ENCODE measurements around the gene RLF. TPM values are rescaled to one million over a fixed set of nuclear protein-coding genes. Genes with fewer than 3 reads are reported as not detected.

RLF gene
- total and polyA plus RNA-seq, 10 of the 15 experiments (the other 5 are each of a cell fraction or from before 2014, with no cell fraction given) = 2.0 to 19.8 (median 8.7) TPM

DNA sequence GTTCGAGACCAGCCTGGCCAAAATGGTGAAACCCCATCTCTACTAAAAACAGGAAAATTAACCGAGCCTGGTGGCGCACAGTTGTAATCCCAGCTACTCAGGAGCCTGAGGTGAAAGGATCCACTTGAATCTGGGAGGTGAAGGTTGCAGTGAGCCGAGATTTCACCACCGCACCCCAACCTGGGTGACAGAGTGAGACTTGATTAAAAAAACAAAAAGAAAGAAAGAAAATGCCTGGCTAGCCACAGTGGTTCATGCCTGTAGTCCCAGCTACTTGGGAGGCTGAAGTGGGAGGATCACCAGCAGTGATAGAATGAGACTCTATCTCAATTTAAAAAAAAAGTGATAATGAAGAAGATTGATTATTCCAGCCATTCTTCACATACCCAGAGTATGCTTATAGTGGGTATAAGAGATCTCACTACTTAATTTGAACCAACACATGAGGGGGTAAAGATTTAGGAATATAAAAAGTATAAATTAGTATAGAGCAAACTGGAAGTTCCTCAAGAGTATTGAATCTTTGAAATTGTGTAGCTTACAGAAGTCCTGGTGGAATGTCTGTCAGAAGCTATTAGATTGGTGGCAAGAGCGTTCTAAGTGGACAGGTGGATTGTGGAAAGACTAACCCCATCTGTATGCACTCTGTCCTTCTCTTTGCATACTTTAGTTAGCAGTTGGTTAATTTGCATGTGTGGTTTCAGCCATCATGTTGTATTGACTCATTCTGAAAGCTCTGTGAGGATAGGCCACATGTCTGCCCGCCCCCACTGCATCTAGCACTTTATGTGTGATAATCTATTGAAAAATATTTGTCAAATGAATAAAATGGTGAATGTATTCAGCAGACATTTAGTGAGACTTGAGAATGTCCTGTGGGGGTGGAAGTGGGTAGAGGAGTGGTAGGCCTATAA is 25.0 kb downstream of the RLF start (continued):
- peak; percentile 79 for TF ChIP-seq CHD2 (IDR thresholded peaks at IDR 0.05; ENCODE audit: borderline replicate concordance, low read depth, low read length)
- peak; percentile 73; the same call in 1 of the 2 replicates for TF ChIP-seq ZBED1 (IDR thresholded peaks at IDR 0.05; ENCODE audit: borderline replicate concordance)
- TF ChIP-seq FOXM1 (IDR thresholded peaks at IDR 0.05; ENCODE audit: low read depth, low read length) = peak; percentile 74; the same call in 1 of the 2 replicates
- peak; percentile 77; the same call in 1 of the 2 replicates for TF ChIP-seq CBFB (IDR thresholded peaks at IDR 0.05; ENCODE audit: low read depth)
- no peak for TF ChIP-seq SMAD1 (IDR thresholded peaks at IDR 0.05; ENCODE audit: low read depth, partially characterized antibody)
- TF ChIP-seq GABPA (IDR thresholded peaks at IDR 0.05; ENCODE audit: low read depth) = 0 out of 2 replicates have a peak, but pooled peaks have one; percentile 12
- TF ChIP-seq SMC3 (IDR thresholded peaks at IDR 0.05; ENCODE audit: borderline replicate concordance, low read length) = peak; percentile 17; the same call in 1 of the 2 replicates
- TF ChIP-seq, protein P1, sequence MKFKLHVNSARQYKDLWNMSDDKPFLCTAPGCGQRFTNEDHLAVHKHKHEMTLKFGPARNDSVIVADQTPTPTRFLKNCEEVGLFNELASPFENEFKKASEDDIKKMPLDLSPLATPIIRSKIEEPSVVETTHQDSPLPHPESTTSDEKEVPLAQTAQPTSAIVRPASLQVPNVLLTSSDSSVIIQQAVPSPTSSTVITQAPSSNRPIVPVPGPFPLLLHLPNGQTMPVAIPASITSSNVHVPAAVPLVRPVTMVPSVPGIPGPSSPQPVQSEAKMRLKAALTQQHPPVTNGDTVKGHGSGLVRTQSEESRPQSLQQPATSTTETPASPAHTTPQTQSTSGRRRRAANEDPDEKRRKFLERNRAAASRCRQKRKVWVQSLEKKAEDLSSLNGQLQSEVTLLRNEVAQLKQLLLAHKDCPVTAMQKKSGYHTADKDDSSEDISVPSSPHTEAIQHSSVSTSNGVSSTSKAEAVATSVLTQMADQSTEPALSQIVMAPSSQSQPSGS (IDR thresholded peaks at IDR 0.05; ENCODE audit: low read length) = peak; percentile 68; the same call in 1 of the 2 replicates
- peak in 1 of 2 experiments; percentile 37; a peak in 1 of 4 replicates for TF ChIP-seq ETV6 (conservative IDR thresholded peaks at IDR 0.05 in 1 of 2, IDR thresholded peaks at IDR 0.05 in 1 of 2; ENCODE audit: borderline replicate concordance in 1 of 2, low read depth in 1 of 2)
- TF ChIP-seq, protein P2, sequence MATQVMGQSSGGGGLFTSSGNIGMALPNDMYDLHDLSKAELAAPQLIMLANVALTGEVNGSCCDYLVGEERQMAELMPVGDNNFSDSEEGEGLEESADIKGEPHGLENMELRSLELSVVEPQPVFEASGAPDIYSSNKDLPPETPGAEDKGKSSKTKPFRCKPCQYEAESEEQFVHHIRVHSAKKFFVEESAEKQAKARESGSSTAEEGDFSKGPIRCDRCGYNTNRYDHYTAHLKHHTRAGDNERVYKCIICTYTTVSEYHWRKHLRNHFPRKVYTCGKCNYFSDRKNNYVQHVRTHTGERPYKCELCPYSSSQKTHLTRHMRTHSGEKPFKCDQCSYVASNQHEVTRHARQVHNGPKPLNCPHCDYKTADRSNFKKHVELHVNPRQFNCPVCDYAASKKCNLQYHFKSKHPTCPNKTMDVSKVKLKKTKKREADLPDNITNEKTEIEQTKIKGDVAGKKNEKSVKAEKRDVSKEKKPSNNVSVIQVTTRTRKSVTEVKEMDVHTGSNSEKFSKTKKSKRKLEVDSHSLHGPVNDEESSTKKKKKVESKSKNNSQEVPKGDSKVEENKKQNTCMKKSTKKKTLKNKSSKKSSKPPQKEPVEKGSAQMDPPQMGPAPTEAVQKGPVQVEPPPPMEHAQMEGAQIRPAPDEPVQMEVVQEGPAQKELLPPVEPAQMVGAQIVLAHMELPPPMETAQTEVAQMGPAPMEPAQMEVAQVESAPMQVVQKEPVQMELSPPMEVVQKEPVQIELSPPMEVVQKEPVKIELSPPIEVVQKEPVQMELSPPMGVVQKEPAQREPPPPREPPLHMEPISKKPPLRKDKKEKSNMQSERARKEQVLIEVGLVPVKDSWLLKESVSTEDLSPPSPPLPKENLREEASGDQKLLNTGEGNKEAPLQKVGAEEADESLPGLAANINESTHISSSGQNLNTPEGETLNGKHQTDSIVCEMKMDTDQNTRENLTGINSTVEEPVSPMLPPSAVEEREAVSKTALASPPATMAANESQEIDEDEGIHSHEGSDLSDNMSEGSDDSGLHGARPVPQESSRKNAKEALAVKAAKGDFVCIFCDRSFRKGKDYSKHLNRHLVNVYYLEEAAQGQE (IDR thresholded peaks at IDR 0.05; ENCODE audit: low read depth, low read length) = no peak
- TF ChIP-seq RB1 (IDR thresholded peaks at IDR 0.05; ENCODE audit: borderline replicate concordance) = no peak
- peak; percentile 25 for TF ChIP-seq RELA (IDR thresholded peaks at IDR 0.05; ENCODE audit: borderline replicate concordance, partially characterized antibody)
- peak in 1 of 2 experiments; percentile 68; a peak in 1 of 3 replicates for TF ChIP-seq EGR1 (IDR thresholded peaks at IDR 0.05; ENCODE audit: borderline replicate concordance in 1 of 2, low read depth in 2 of 2, low read length in 2 of 2)
- no peak for TF ChIP-seq SMARCA5 (IDR thresholded peaks at IDR 0.05)
- 0 out of 2 replicates have a peak, but pooled peaks have one; percentile 22 for TF ChIP-seq NFYB (IDR thresholded peaks at IDR 0.05; ENCODE audit: insufficient read depth, low read depth, low read length)
- TF ChIP-seq, protein P3, sequence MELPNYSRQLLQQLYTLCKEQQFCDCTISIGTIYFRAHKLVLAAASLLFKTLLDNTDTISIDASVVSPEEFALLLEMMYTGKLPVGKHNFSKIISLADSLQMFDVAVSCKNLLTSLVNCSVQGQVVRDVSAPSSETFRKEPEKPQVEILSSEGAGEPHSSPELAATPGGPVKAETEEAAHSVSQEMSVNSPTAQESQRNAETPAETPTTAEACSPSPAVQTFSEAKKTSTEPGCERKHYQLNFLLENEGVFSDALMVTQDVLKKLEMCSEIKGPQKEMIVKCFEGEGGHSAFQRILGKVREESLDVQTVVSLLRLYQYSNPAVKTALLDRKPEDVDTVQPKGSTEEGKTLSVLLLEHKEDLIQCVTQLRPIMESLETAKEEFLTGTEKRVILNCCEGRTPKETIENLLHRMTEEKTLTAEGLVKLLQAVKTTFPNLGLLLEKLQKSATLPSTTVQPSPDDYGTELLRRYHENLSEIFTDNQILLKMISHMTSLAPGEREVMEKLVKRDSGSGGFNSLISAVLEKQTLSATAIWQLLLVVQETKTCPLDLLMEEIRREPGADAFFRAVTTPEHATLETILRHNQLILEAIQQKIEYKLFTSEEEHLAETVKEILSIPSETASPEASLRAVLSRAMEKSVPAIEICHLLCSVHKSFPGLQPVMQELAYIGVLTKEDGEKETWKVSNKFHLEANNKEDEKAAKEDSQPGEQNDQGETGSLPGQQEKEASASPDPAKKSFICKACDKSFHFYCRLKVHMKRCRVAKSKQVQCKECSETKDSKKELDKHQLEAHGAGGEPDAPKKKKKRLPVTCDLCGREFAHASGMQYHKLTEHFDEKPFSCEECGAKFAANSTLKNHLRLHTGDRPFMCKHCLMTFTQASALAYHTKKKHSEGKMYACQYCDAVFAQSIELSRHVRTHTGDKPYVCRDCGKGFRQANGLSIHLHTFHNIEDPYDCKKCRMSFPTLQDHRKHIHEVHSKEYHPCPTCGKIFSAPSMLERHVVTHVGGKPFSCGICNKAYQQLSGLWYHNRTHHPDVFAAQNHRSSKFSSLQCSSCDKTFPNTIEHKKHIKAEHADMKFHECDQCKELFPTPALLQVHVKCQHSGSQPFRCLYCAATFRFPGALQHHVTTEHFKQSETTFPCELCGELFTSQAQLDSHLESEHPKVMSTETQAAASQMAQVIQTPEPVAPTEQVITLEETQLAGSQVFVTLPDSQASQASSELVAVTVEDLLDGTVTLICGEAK (IDR thresholded peaks at IDR 0.05; ENCODE audit: borderline replicate concordance) = no peak; the same call in 1 of the 2 replicates
- TF ChIP-seq GATAD2B (conservative IDR thresholded peaks at IDR 0.05; ENCODE audit: low read depth) = peak; percentile 51; the same call in 1 of the 2 replicates

Data from GM12878 (cell line).